Lung (tissue), 12 donors: ENCODE results near the gene DAAM1. TPM values are rescaled to one million over a fixed set of nuclear protein-coding genes. Genes with fewer than 3 reads are reported as not detected.

Experiments
- ATAC-seq: fragments of 200-7000 bp; cut with Tn5 transposase; one replicate; pipeline ENCODE4 v1.9.1; 2020; ENCODE audit warnings: moderate number of reproducible peaks; ENCODE audit not compliant: insufficient read depth, low FRiP score
- DNase-seq, 3 donors: peaks; one replicate each; pipeline ENCODE4 v3.0.0-alpha.2; 2013 to 2017
- H3K27ac ChIP-seq, 2 donors: one replicate each; pipeline ENCODE4 v1.5.1; 2013; ENCODE audit warnings: mild to moderate bottlenecking in 2 of 2, moderate library complexity in 2 of 2, control low read depth in 1 of 2, inconsistent platforms in 1 of 2, low read depth in 1 of 2, low read length in 1 of 2
- H3K27me3 ChIP-seq, 3 donors: one replicate each; pipeline ENCODE4 v1.5.1; 2013; ENCODE audit warnings: low read length in 2 of 3; ENCODE audit not compliant: control insufficient read depth in 3 of 3, insufficient read depth in 3 of 3
- H3K36me3 ChIP-seq, 4 donors: one replicate each; pipeline ENCODE4 v1.5.1; 2013; ENCODE audit warnings: low read length in 4 of 4, mild to moderate bottlenecking in 1 of 4, moderate library complexity in 1 of 4; ENCODE audit not compliant: control insufficient read depth in 4 of 4, insufficient read depth in 4 of 4
- H3K4me1 ChIP-seq, 5 donors: one replicate each; pipeline ENCODE4 v1.5.1; 2013; ENCODE audit warnings: low read length in 5 of 5, mild to moderate bottlenecking in 2 of 5, moderate library complexity in 1 of 5; ENCODE audit not compliant: control insufficient read depth in 5 of 5, insufficient read depth in 5 of 5
- H3K4me3 ChIP-seq: one replicate; pipeline ENCODE4 v1.5.1; 2013; ENCODE audit warnings: mild to moderate bottlenecking, control low read depth, moderate library complexity
- H3K9ac ChIP-seq, 2 donors: one replicate each; pipeline ENCODE4 v1.5.1; 2013; ENCODE audit warnings: low read length in 2 of 2, control low read depth in 1 of 2; ENCODE audit not compliant: insufficient read depth in 1 of 2
- H3K9me3 ChIP-seq, 4 donors: one replicate each; pipeline ENCODE4 v1.5.1; 2013; ENCODE audit warnings: low read length in 3 of 4, mild to moderate bottlenecking in 1 of 4, moderate library complexity in 1 of 4; ENCODE audit not compliant: control insufficient read depth in 4 of 4, insufficient read depth in 3 of 4
- CTCF ChIP-seq: IDR thresholded peaks from 2 replicates; pipeline ENCODE4 v1.5.1; 2012; ENCODE audit warnings: mild to moderate bottlenecking; ENCODE audit errors: control extremely low read depth, extremely low read depth
- WGBS, 2 donors: extraction: QIAGEN DNeasy Blood & Tissue Kit; methylation state at CpG; one replicate each; pipeline ENCODE4 v1.1.7; 2013; 5-methylcytosine and 5-hydroxymethylcytosine counted together
- polyA plus RNA-seq, 2 donors: library from polyadenylated mRNA; stranded (reverse); fragments of 200-250 nt; gene quantifications; one replicate each; pipeline ENCODE4 v1.2.1, GENCODE V29; 2013
- total RNA-seq, 2 donors: library from RNA; depleted of rRNA in 1 of 2; stranded (reverse); fragments of >200 nt in 1 of 2; gene quantifications; one replicate each; pipeline ENCODE4 v1.2.1, GENCODE V29; 2014 to 2021
- donor health status: control.
- donor health status: control.
- donor health status: Bipolar disorder and iron deficiency.
- donor health status: healthy.
- donor health status: DM: yes; HTN: yes; CAD: no.

The DAAM1 gene
- total and polyA plus RNA-seq, 4 donors: 10.3 to 84.6 (median 32.6) TPM

- no peak for ATAC-seq
Measured at GRCh38 chr14:59347511-59347900, 159.0 kb downstream of the DAAM1 start.

GRCh38 chr14:59347915-59348314, 159.4 kb downstream of the DAAM1 start:
- no peak overlapping the region for H3K27ac ChIP-seq

More at GRCh38 chr14:59347511-59347900, 159.0 kb downstream of the DAAM1 start:
- peak overlapping the region in 1 of 2 donors; percentile 55 for H3K27ac ChIP-seq
- WGBS, 2 donors: 49 to 77% methylated on average over 5 of the region's 5 CpGs
- H3K4me3 ChIP-seq: no peak overlapping the region
- H3K9me3 ChIP-seq: no peaks in the 10 kb centered on the region
- H3K4me1 ChIP-seq: peaks cover 0 to 40% (median 12%) of the 10 kb centered on the region in 5 donors
- H3K9ac ChIP-seq: no peak overlapping the region
- H3K36me3 ChIP-seq: peaks cover 8 to 23% (median 9%) of the 10 kb centered on the region in 4 donors
- DNase-seq: no peak
- TF ChIP-seq CTCF: no peak
- no peaks in the 10 kb centered on the region for H3K27me3 ChIP-seq

GRCh38 chr14:59349258-59349701, 160.8 kb downstream of the DAAM1 start:
- Histone ChIP-seq H3K9ac (no peak overlapping the region), H3K9me3 (no peaks in the 10 kb centered on the region), H3K27ac (no peak overlapping the region), H3K27me3 (no peaks in the 10 kb centered on the region), H3K4me3 (no peak overlapping the region), H3K36me3 (peaks cover 10 to 28% (median 13%) of the 10 kb centered on the region in 4 donors), H3K4me1 (peaks cover 0 to 29% (median 8%) of the 10 kb centered on the region in 5 donors)
- peak in 2 of 3 donors; percentile 40 to 66 for DNase-seq
- ATAC-seq: no peak
- TF ChIP-seq CTCF: no peak
- WGBS, 2 donors: 49 to 72% methylated on average over 4 of the region's 4 CpGs

More at GRCh38 chr14:59347915-59348314, 159.4 kb downstream of the DAAM1 start:
- DNase-seq (no peak), ATAC-seq (no peak)
- Histone ChIP-seq H3K36me3 (peaks cover 8 to 21% (median 10%) of the 10 kb centered on the region in 4 donors), H3K9ac (no peak overlapping the region), H3K27me3 (no peaks in the 10 kb centered on the region), H3K4me1 (peaks cover 0 to 38% (median 8%) of the 10 kb centered on the region in 5 donors), H3K9me3 (no peaks in the 10 kb centered on the region), H3K4me3 (no peak overlapping the region)
- no peak for TF ChIP-seq CTCF
- 93 to 99% methylated on average over 3 of the region's 3 CpGs for WGBS, 2 donors

GRCh38 chr14:59352961-59353360, 164.5 kb downstream of the DAAM1 start:
- H3K9me3 ChIP-seq: no peaks in the 10 kb centered on the region
- no peak overlapping the region for H3K27ac ChIP-seq
- H3K36me3 ChIP-seq: peaks cover 14 to 51% (median 22%) of the 10 kb centered on the region in 4 donors
- TF ChIP-seq CTCF: no peak
- H3K27me3 ChIP-seq: no peaks in the 10 kb centered on the region
- H3K4me1 ChIP-seq: peaks cover 0 to 13% (median 8%) of the 10 kb centered on the region in 5 donors
- DNase-seq (no peak), ATAC-seq (no peak)
- 84 to 95% methylated on average over 3 of the region's 3 CpGs for WGBS, 2 donors
- no peak overlapping the region for H3K9ac ChIP-seq
- H3K4me3 ChIP-seq: no peak overlapping the region
